ENCODE measurements around the gene SERINC4.
"Not testable (repeated sequence)": the region's sequence is repeated elsewhere in the genome, so short reads cannot be mapped to it uniquely, and the experiment has no call there.

SERINC4 gene

DNA sequence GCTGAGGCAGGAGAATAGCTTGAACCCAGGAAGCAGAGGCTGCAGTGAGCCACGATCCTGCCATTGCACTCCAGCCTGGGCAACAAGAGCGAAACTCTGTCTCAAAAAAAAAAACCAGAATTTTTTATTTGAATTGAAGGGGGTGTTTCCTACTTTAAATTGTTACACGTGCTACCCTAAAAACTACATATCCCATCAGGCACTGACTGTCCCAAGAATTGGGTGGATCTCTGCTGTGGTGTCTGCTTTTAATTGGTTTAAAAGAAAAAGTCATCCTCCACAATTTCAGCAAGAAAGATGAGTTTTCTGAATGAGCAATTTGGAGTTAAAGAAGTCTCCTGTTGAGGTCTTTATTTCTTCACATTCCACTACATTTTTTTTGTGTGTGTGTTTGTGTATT is 51.6 kb downstream of the SERINC4 start:
- Histone ChIP-seq H3K79me2 (ENCODE audit: control insufficient read depth, insufficient read depth, low read length, unreplicated experiment) (peaks cover 76% of the 10 kb centered on the region), H3K4me3 (ENCODE audit: low read depth, low read length) (peak overlapping the region; percentile 95), H3K27ac (ENCODE audit: low read depth, low read length) (no peak overlapping the region), H3K36me3 (ENCODE audit: insufficient read depth, low read length) (peaks cover 17% of the 10 kb centered on the region), H3K27me3 (ENCODE audit: insufficient read depth, low read length) (no peaks in the 10 kb centered on the region), H2AFZ (ENCODE audit: low read length, unreplicated experiment) (no peak overlapping the region), H3K4me1 (ENCODE audit: control insufficient read depth, insufficient read depth, low read length, unreplicated experiment) (peaks cover 17% of the 10 kb centered on the region)

GRCh38 chr15:43746903-43747309 is 53.1 kb downstream of the SERINC4 start:
- H3K27me3 ChIP-seq (ENCODE audit: insufficient read depth, low read length); H3K36me3 ChIP-seq (ENCODE audit: insufficient read depth, low read length): not testable (repeated sequence)
- Histone ChIP-seq H3K27ac (ENCODE audit: low read depth, low read length) (peak overlapping the region; percentile 76), H3K4me3 (ENCODE audit: low read depth, low read length) (peak overlapping the region; percentile 95), H3K4me1 (ENCODE audit: control insufficient read depth, insufficient read depth, low read length, unreplicated experiment) (peaks cover 17% of the 10 kb centered on the region), H2AFZ (ENCODE audit: low read length, unreplicated experiment) (peak overlapping the region; percentile 53), H3K79me2 (ENCODE audit: control insufficient read depth, insufficient read depth, low read length, unreplicated experiment) (peaks cover 61% of the 10 kb centered on the region)

GRCh38 chr15:43746245-43746902 is 53.6 kb downstream of the SERINC4 start, which contains the start of gene PDIA3:
TSS of gene PDIA3 (plus strand) at chr15:43746438. CDS start at chr15:43746540, 102 bp downstream.
- not testable (repeated sequence) for H3K27me3 ChIP-seq (ENCODE audit: insufficient read depth, low read length); H3K36me3 ChIP-seq (ENCODE audit: insufficient read depth, low read length)
- Histone ChIP-seq H3K27ac (ENCODE audit: low read depth, low read length) (peak within 1 kb of the TSS; percentile 76), H3K79me2 (ENCODE audit: control insufficient read depth, insufficient read depth, low read length, unreplicated experiment) (peaks cover 56% of the 10 kb centered on the region), H2AFZ (ENCODE audit: low read length, unreplicated experiment) (peak within 1 kb of the TSS; percentile 53), H3K4me3 (ENCODE audit: low read depth, low read length) (peak within 1 kb of the TSS; percentile 95), H3K4me1 (ENCODE audit: control insufficient read depth, insufficient read depth, low read length, unreplicated experiment) (peaks cover 13% of the 10 kb centered on the region)
